GM12873 (cell line): ENCODE measurements around the gene MAGEA11.

Experiments used
- TF ChIP-seq, protein P1 (sequence below): IDR thresholded peaks from 2 replicates; pipeline ENCODE4 v1.5.1; 2012; ENCODE audit warnings: low read depth, mild to moderate bottlenecking, moderate library complexity, low read length, control low read depth; ENCODE audit not compliant: insufficient read depth; ENCODE audit errors: missing control alignments

The MAGEA11 gene

DNA sequence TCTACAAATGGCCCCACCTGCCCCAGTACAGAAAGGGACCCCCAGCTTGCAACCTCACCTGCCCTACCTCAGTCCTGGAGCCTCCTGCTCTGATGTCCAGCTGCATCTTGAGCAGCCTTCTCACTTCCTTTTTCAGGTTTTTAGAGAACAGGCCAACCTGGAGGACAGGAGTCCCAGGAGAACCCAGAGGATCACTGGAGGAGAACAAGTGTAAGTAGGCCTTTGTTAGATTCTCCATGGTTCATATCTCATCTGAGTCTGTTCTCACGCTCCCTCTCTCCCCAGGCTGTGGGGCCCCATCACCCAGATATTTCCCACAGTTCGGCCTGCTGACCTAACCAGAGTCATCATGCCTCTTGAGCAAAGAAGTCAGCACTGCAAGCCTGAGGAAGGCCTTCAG, 3.6 kb downstream of the MAGEA11 start:
- TF ChIP-seq, protein P1, sequence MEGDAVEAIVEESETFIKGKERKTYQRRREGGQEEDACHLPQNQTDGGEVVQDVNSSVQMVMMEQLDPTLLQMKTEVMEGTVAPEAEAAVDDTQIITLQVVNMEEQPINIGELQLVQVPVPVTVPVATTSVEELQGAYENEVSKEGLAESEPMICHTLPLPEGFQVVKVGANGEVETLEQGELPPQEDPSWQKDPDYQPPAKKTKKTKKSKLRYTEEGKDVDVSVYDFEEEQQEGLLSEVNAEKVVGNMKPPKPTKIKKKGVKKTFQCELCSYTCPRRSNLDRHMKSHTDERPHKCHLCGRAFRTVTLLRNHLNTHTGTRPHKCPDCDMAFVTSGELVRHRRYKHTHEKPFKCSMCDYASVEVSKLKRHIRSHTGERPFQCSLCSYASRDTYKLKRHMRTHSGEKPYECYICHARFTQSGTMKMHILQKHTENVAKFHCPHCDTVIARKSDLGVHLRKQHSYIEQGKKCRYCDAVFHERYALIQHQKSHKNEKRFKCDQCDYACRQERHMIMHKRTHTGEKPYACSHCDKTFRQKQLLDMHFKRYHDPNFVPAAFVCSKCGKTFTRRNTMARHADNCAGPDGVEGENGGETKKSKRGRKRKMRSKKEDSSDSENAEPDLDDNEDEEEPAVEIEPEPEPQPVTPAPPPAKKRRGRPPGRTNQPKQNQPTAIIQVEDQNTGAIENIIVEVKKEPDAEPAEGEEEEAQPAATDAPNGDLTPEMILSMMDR = no peak

DNA sequence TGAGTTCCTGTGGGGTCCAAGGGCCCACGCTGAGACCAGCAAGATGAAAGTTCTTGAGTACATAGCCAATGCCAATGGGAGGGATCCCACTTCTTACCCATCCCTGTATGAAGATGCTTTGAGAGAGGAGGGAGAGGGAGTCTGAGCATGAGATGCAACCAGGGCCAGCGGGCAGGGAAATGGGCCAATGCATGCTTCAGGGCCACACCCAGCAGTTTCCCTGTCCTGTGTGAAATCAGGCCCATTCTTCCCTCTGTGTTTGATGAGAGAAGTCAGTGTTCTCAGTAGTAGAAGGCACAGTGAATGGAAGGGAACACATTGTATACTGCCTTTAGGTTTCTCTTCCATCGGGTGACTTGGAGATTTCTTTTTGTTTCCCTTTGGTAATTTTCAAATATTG, 4.8 kb downstream of the MAGEA11 start:
- TF ChIP-seq, protein P1 = no peak

DNA sequence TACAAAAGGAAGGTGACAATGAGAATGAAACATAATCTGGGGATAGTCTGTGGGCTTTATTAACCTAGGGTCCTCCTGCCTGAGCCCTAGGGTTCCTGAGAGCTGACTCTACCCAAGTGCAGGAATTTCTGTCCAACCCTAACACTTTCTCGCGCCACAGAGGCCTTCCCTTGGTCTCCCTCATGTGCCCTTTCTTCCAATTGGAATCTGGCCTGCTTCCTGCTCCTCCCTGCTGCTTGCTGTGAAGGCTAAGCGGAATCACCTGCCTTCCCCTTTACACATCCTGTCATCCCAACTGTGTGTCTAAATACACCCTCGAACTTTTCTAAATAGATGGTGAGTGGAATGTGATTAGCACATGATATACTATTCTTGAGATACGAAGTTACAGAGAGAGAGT, 5.9 kb downstream of the MAGEA11 start:
- TF ChIP-seq, protein P1 = no peak

DNA sequence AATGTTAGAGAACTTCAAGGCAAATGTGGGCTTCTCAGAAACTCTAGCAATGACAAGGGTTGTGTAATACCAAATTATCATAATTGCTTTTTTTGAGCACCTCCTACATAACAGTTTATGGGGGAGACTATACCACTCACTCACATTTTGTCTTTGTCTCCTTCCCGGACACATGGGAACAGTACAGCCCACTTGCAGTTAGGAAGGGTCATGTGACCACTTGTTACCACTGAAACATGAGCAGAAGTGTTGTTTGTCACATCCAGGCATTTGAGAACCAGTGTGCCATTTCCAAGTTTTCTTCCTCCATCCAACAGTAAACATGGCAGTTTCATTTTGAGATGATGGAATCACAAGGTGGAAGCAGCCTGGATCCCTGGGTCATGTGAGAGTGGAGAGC, 6.9 kb downstream of the MAGEA11 start:
- TF ChIP-seq, protein P1 = no peak

DNA sequence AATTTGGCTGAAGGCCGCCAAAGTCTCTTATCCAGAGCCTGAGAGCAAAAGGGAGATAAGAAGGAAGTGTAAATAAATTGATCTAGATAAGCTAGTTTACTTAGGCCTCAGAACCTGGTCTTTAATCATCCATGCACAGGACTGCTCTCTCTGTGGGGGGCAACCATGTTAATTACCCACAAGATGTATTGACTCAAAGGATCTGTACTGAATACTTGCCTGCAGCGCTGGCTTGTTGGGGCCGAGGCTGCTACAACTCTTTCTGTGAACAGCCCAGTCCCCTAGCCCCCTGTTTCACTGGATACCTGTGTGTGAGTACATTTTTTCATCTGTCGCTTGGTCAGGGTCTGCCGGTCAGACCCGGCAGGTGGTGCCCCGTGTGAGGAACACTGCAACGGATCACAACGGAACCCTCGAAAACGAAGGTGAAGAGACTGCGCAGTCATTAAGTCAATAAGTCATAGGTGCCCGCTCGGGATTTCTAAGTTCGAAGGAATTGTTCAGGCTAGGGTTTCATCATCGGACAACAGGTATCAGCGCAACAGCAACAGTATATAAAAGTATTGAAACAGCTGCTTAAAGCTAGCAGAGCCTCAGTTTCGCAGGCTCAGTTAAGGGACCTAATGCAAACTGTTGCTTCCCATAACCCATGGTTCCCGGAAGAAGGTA, 8.3 kb downstream of the MAGEA11 start:
- TF ChIP-seq, protein P1 = no peak

DNA sequence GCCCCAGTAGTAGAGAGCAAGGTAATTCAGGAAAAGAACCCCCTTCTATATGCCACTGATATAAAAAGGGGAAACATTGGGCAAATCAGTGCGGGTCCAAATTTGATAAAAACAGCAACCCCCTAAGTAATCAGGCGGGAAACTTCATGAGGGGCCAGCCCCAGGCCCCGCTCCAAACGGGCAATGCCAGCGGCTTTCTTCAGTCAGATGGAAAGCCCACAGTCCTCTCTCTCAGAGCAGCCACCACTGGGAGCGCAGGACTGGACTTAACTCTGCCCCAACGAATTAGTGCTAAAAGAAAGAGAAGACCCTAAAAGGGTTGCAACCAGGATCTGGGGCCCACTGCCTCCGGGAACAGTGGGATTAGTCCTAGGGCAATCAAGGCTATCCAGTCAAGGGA, 9.9 kb downstream of the MAGEA11 start:
- TF ChIP-seq, protein P1 = no peak

DNA sequence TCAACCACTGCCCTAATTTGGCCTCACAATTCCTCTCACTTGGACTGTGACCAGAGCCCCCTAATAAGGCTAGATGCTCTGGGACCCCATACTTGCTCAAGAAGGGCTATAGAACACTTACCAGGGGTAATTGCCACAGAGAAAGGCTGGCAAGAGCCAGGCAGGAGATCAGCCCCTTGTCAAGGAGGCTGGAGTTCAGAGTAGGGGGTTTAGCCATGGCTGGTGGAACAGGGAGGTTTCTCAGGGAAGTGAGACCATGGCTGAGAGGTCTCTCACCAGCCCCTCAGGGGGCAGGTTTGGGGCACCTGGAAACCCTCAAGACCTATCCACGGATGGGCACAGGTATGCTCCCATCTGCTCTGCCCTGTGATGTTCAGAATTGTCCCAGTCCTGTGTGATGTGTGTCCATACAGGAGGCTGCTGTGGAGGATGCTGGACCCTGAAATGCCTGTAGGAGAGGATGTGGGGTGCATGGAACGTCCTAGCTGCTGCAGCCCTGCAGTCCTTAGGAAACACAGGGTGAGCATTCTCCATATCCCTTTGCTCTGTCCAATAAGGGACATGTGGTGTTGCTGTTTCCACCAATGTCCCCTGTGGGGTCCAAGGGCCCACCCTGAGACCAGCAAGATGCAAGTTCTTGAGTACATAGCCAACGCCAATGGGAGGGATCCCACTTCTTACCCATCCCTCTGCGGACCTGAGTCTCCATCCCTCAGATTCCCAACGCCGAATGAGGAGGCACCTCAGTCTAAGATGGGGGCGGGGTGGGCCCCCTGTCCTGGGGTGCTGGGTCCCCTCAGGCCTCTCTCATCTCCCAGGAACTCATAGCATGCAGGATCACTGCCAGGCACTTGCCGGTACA, 45.6 kb downstream of the MAGEA11 start:
- TF ChIP-seq, protein P1 = no peak
